Type B pancreatic cell (in vitro differentiated cells): ENCODE measurements around the gene SPIN1. TPM values are rescaled to one million over a fixed set of nuclear protein-coding genes. Genes with fewer than 3 reads are reported as not detected.

ENCODE experiments used
- DNase-seq: peaks from one replicate; pipeline ENCODE4 v3.0.0; 2021; ENCODE audit warnings: mixed read lengths; ENCODE audit not compliant: unreplicated experiment; ENCODE audit errors: extremely low spot score
- H3K27ac Mint-ChIP-seq: 2 replicates; pipeline ENCODE4 v1.8.0; 2021; ENCODE audit warnings: mild to moderate bottlenecking, mixed read lengths
- H3K27me3 Mint-ChIP-seq: 2 replicates; pipeline ENCODE4 v1.8.0; 2021; ENCODE audit warnings: mixed read lengths
- H3K36me3 Mint-ChIP-seq: 2 replicates; pipeline ENCODE4 v1.8.0; 2021; ENCODE audit warnings: mixed read lengths
- H3K4me1 Mint-ChIP-seq: one replicate; pipeline ENCODE4 v1.8.0; 2021; ENCODE audit warnings: mixed read lengths; ENCODE audit not compliant: unreplicated experiment
- H3K4me3 Mint-ChIP-seq: 2 replicates; pipeline ENCODE4 v1.8.0; 2021; ENCODE audit warnings: mild to moderate bottlenecking, mixed read lengths
- H3K9me3 Mint-ChIP-seq: 2 replicates; pipeline ENCODE4 v1.8.0; 2021; ENCODE audit warnings: mixed read lengths
- CTCF ChIP-seq: fragments of 200-600 bp; sonication (generic); conservative IDR thresholded peaks from 2 replicates; pipeline ENCODE4 v1.5.0; 2021; ENCODE audit warnings: antibody characterized with exemption, mild to moderate bottlenecking
- total RNA-seq: library from RNA; stranded (reverse); gene quantifications from 2 replicates; pipeline ENCODE4 v1.2.1, GENCODE V29; 2021; ENCODE audit warnings: low replicate concordance

The SPIN1 gene
- total RNA-seq, 1 donor from 2014 or later, result 107 TPM

- Mint-ChIP-seq H3K27me3 (no peaks in the 10 kb centered on the region), H3K4me3 (no peak overlapping the region), H3K4me1 (peaks cover 16% of the 10 kb centered on the region), H3K9me3 (no peaks in the 10 kb centered on the region), H3K27ac (peak overlapping the region; percentile 24), H3K36me3 (no peaks in the 10 kb centered on the region)
- TF ChIP-seq CTCF, result no peak
- DNase-seq, result no peak
Observed at GRCh38 chr9:88502552-88503034, 114.3 kb downstream of the SPIN1 start.

- TF ChIP-seq CTCF, result no peak
- H3K27me3 Mint-ChIP-seq, result no peaks in the 10 kb centered on the region
- DNase-seq, result no peak
- peaks cover 16% of the 10 kb centered on the region for H3K4me1 Mint-ChIP-seq
- peak overlapping the region; percentile 24 for H3K27ac Mint-ChIP-seq
- H3K36me3 Mint-ChIP-seq, result no peaks in the 10 kb centered on the region
- no peak overlapping the region for H3K4me3 Mint-ChIP-seq
- no peaks in the 10 kb centered on the region for H3K9me3 Mint-ChIP-seq
Observed at GRCh38 chr9:88503081-88503844, 115.0 kb downstream of the SPIN1 start.

GRCh38 chr9:88503845-88504764 lies 115.9 kb downstream of the SPIN1 start:
- no peaks in the 10 kb centered on the region for H3K27me3 Mint-ChIP-seq
- no peaks in the 10 kb centered on the region for H3K36me3 Mint-ChIP-seq
- H3K27ac Mint-ChIP-seq, result no peak overlapping the region
- no peak for DNase-seq
- no peaks in the 10 kb centered on the region for H3K9me3 Mint-ChIP-seq
- H3K4me1 Mint-ChIP-seq, result peaks cover 16% of the 10 kb centered on the region
- TF ChIP-seq CTCF, result no peak
- H3K4me3 Mint-ChIP-seq, result no peak overlapping the region

GRCh38 chr9:88508326-88508725 lies 120.1 kb downstream of the SPIN1 start:
- no peak overlapping the region for H3K4me3 Mint-ChIP-seq
- no peak overlapping the region for H3K27ac Mint-ChIP-seq
- no peaks in the 10 kb centered on the region for H3K9me3 Mint-ChIP-seq
- DNase-seq, result no peak
- TF ChIP-seq CTCF, result no peak
- H3K36me3 Mint-ChIP-seq, result no peaks in the 10 kb centered on the region
- H3K27me3 Mint-ChIP-seq, result no peaks in the 10 kb centered on the region
- H3K4me1 Mint-ChIP-seq, result peaks cover 11% of the 10 kb centered on the region

- TF ChIP-seq CTCF, result no peak
- Mint-ChIP-seq H3K4me1 (peaks cover 7% of the 10 kb centered on the region), H3K27me3 (no peaks in the 10 kb centered on the region), H3K27ac (peak overlapping the region; percentile 73), H3K9me3 (no peaks in the 10 kb centered on the region), H3K36me3 (no peaks in the 10 kb centered on the region), H3K4me3 (peak overlapping the region; percentile 33)
- no peak for DNase-seq
Observed at GRCh38 chr9:88511906-88512305, 123.7 kb downstream of the SPIN1 start.
